ENCODE data around the gene ZNF462.
"Not testable (repeated sequence)": the region's sequence is repeated elsewhere in the genome, so short reads cannot be mapped to it uniquely, and the experiment has no call there.

Gene ZNF462, protein sequence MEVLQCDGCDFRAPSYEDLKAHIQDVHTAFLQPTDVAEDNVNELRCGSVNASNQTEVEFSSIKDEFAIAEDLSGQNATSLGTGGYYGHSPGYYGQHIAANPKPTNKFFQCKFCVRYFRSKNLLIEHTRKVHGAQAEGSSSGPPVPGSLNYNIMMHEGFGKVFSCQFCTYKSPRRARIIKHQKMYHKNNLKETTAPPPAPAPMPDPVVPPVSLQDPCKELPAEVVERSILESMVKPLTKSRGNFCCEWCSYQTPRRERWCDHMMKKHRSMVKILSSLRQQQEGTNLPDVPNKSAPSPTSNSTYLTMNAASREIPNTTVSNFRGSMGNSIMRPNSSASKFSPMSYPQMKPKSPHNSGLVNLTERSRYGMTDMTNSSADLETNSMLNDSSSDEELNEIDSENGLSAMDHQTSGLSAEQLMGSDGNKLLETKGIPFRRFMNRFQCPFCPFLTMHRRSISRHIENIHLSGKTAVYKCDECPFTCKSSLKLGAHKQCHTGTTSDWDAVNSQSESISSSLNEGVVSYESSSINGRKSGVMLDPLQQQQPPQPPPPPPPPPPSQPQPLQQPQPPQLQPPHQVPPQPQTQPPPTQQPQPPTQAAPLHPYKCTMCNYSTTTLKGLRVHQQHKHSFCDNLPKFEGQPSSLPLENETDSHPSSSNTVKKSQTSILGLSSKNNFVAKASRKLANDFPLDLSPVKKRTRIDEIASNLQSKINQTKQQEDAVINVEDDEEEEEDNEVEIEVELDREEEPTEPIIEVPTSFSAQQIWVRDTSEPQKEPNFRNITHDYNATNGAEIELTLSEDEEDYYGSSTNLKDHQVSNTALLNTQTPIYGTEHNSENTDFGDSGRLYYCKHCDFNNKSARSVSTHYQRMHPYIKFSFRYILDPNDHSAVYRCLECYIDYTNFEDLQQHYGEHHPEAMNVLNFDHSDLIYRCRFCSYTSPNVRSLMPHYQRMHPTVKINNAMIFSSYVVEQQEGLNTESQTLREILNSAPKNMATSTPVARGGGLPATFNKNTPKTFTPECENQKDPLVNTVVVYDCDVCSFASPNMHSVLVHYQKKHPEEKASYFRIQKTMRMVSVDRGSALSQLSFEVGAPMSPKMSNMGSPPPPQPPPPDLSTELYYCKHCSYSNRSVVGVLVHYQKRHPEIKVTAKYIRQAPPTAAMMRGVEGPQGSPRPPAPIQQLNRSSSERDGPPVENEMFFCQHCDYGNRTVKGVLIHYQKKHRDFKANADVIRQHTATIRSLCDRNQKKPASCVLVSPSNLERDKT (N-terminal part only)

DNA sequence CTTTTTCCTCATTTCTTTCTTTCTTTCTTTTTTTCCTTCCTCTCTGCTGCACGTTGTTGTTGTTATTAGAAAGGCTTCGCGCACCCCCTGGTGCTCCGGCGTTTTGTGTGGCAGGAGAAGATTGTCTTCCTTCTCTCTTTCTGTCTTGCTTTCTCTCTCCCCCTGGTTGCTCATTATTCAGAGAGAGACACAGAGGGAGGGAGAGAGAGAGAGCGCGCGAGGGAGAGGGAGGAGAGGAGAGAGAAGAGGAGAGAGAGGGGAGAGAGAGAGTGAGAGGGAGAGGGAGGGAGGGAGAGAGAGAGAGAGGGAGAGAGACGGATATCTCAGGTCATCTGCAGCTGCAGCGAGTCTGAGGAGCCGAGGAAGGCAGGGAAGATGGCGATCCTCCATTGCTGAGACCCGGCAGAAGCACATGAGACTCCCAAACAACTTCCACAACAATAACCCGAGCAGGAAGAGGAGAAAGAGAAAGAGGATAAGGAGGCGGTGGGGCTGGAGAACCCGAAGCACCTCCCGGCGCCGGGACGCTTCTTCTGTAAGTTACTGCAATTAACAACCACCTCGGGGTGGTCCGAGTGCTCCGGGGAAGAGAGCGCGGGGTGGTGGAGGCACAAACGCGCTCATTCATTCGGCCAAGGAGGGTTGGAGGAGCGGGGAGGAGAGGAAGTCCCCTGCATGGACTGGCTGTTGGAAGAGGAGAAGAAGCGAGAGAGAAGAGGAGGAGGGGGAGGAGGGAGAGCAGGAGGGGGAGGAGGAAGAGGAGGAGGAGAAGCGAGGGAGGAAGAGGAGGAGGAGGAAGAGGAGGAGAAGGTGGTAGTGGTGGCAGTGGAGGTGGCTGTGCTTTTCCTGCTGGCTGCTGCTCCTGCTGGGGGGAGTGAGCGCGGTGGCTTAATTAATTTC is at the start of gene ZNF462:
TSS of gene ZNF462 (plus strand) at position 346 of the 900 bp plus-strand sequence. CDS start 60,218 bp downstream, outside the sequence.
- DNase-seq (ENCODE audit: low read depth in 2 of 2, low spot score in 1 of 2): no peak

DNA sequence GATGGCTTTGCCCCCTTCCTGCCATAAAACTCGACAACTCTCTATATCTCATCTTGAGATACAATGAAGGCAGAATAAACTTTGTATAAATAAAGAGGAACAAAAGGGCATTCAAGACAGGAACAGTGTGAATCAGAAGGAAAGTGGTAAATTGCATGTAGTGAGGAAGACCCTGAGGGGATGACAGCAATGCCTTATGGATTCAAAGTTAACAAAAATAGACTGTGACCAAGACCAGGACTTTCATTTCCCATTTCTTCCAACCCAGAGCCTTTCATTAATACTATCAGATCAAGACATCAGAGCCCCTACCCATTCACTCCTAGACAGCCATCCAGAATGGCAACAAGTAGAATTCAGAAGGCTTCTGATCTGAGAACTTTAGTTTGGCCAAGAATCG is 46.4 kb upstream of the ZNF462 start:
- no peak for DNase-seq (ENCODE audit: low read depth in 2 of 2, low spot score in 1 of 2)

DNA sequence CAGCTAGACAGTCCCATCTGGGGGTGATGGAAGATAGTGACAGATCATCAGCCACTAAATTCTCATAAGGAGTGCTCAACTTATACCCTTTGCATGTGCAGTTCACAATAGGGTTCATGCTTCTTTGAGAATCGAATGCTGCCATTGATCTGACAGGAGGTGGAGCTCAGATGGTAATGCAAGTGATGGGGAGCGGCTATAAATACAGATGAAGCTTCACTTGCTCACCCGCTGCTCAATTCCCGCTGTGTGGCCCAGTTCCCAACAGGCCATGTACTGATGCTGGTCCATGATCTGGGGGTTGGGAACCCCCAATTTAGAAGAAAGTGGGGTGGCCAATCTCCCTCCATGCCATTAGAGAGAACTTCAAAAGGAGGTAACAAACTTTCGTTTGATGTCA is 44.9 kb upstream of the ZNF462 start:
- no peak for DNase-seq (ENCODE audit: low read depth in 2 of 2, low spot score in 1 of 2)

DNA sequence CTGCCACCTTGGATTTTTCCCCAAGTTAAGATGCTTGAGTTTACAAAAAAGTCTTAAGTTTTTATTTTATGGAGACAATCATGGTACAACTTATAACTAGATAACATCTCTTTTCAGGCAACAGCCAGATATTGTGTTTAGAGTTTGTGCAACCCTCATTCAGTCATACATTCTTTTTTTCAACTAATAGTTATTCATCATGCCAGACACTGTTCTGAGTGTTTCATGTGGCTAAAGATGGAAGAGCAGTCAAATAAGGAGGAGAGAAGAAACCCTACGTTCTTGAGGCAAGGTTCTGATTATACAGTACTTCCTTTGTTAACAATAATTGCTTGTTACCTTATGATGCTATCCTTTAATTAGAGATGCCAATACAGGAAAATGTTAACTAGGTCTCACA is 42.1 kb upstream of the ZNF462 start:
- DNase-seq (ENCODE audit: low read depth in 2 of 2, low spot score in 1 of 2): no peak

DNA sequence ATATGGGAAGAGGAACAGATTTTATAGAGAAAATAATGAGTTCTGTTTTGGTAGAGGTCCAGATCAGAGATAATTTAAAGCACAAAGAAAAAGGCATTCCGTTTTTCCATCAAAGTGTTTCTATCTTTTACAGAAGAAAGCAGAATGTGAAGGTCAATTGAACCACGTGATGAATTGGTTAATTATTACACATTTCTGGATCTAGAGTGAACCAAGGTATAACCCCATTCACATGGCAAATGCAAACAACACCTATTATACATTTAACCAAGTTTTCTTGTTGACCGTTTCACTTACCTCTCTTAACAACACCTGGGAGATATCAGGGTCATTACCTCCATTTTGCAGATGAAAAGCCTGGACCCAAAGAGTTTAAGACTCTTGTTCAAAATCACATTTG is 34.9 kb upstream of the ZNF462 start:
- no peak for DNase-seq (ENCODE audit: low read depth in 2 of 2, low spot score in 1 of 2)

DNA sequence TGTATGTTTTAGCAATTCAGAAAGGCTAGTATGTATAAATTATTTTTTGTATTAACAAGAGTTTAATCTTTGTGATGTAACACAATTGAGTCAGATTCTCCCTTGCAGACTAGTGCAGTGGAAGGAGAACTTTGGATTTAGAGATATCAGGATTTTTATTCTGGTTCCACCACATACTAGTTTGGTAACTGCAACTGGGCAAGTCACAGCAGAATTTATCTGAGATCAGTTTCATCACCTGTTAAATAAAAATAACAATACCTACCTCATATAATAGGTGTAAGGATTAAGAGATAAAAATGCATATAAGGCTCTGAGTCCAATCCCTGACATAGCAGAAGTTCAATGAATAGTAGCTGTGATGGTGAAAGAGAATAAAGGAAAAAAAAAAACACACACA is 34.0 kb upstream of the ZNF462 start:
- DNase-seq (ENCODE audit: low read depth in 2 of 2, low spot score in 1 of 2): no peak

DNA sequence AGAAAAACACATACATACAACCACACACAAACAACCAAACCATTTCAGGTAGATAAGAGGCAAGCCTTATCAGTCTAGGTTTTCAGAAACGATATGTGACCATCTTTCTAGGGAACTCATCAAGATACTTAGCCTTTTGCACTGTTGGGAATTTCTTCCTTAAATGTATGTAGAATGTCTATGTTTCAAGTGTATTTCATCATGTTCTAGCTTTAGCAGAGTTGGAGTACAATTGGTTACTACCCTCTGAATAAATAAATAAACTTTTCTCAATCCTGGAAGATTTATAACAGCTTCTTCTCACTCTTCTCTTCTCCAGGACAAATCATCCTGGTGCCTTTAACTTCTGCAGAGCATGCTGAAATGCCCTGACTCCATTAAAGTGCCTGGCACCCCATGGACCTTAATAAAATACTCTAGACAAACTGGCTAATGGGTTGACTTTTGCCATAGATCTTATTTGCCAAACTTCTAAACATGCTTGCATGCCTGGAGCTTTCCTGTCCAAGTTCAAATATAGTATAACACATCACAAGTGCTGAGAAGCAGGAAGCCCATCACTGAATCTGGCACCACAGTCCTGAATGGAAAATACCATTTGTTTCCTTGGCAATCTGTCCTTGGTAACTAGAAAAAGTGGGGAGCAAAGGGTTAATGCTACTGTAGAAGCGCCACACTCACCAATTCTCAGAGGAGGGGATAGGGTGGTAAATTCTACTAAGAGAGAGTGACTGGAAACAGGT is 33.1 kb upstream of the ZNF462 start:
- no peak for DNase-seq (ENCODE audit: low read depth in 2 of 2, low spot score in 1 of 2)

DNA sequence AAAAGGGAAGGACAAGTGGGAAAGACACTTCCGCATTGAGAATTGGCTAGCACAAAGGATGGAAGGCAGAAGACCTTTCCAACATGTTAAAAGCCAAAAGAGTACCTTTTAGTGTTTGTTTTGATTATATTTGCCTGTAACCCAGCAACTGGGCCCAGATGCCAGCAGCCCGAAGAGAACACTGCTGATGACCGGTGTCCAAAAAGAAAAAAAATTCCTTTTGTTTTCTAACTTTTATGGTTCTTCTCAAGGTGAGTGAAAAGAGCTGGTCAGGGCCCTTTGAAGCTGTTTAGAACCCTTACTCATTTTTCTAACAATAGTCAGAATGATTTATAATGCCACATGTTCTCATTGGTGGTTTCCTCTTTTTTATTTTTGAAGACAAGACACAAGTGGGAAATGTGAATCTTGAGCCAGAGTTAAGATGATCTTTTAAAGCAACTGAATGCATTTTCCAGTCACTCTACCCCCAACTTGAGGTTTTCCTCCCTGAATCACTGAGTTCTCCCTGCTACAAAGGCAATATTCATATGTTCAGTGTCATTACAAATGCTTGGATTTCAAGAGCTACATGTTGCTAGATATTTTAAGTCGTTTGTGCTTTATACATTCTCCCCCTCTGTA is 32.3 kb upstream of the ZNF462 start:
- no peak for DNase-seq (ENCODE audit: low read depth in 2 of 2, low spot score in 1 of 2)

DNA sequence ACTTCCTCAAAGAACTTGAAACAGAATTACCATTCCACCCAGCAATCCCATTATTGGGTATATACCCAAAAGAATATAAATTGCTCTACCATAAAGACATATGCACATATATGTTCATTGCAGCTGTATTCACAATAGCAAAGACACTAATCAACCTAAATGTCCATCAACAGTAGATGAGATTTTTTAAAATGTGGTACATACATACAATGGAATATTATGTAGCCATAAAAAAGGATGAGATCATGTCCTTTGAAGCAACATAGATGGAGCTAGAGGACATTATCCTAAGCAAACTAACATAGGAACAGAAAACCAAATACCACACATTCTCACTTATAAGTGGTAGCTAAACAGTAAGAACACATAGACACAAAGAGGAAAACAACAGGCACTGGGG is 28.1 kb upstream of the ZNF462 start:
- DNase-seq (ENCODE audit: low read depth in 2 of 2, low spot score in 1 of 2): no peak

DNA sequence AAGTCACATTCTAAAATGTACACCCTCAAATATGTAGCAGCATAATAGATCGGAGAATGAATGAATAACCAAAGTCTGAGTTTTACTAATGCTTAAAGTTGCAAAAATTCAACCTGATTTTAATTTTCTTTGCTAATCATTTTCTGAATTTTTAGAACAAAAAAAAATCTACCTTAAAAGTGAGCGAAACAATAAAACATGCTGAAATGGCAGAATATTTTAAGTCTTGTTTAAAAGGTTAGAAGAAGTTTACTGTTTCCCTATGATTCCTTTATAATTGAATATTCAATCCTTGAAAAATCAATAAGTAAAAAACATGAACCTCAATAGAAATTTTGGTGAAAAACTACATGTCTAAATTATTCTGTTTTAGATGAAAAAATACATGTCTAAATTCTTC is 27.1 kb upstream of the ZNF462 start:
- DNase-seq (ENCODE audit: low read depth in 2 of 2, low spot score in 1 of 2): no peak

DNA sequence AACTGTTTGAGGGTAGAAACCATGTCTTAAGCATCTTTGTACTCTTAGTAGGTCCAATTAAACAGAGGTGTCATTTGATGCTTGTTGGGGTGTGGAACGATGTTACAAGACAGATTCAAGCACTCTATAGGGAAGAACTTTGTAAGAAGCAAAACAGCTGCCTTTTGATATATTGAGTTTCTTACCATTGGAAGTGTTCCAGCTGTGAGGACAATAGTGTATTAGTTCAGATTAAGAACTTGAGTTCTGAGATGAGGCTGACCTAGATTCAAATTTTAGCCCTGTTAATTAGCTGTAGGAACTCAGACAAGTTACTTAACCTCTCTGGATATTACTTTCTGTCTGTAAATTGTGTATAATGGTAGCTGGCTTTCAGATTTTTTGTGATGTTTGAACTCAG is 19.6 kb upstream of the ZNF462 start:
- no peak for DNase-seq (ENCODE audit: low read depth in 2 of 2, low spot score in 1 of 2)

DNA sequence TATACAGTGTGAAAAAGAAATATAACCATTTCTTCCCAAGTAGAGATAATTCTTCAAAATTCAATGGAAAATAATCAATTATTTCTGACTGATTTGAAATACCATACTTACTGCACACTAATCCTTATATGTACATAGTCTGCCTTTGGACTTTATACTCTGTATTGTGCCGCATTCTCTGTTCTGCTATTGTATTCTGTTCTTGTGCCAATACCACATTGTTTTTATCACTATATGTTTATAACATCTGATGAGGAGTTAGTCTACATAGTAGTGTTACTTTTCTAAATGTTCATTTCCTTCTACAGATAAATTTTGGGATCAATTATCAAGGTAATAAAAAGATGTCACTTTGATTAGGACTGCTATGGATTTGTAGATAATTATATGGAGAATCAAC is 16.7 kb upstream of the ZNF462 start:
- DNase-seq (ENCODE audit: low read depth in 2 of 2, low spot score in 1 of 2): no peak

DNA sequence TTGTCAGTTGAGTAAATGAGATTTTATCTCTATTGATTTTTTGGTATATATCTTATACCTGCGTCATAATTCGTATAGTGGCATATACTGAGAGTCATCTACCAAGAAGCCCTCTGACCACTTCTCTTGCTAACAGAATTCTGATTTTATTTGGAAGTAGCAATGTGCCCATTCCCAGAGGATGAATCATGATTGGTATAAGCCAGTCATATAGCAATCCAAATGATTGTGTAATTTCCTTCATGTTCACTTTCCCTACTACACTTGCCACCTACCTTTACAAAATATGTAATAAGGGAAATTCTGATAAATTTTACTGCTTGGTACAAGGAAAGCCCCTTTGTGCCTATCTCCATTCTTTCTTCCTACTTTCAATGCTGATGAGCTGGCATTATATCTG is 16.1 kb upstream of the ZNF462 start:
- no peak for DNase-seq (ENCODE audit: low read depth in 2 of 2, low spot score in 1 of 2)

DNA sequence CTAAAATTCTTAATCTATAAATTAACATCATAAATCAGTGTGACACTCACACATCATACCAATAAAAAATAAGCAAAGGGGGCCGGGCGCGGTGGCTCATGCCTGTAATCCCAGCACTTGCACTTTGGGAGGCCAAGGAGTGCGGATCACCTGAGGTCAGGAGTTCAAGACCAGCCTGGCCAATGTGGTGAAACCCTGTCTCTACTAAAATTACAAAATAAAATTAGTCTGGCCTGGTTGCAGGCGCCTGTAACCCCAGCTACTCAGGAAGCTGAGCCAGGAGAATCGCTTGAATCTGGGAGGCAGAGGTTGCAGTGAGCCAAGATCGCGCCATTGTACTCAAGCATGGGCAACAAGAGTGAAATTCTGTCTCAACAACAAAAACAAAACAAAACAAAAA is 11.3 kb upstream of the ZNF462 start:
- DNase-seq (ENCODE audit: low read depth in 2 of 2, low spot score in 1 of 2): not testable (repeated sequence)

DNA sequence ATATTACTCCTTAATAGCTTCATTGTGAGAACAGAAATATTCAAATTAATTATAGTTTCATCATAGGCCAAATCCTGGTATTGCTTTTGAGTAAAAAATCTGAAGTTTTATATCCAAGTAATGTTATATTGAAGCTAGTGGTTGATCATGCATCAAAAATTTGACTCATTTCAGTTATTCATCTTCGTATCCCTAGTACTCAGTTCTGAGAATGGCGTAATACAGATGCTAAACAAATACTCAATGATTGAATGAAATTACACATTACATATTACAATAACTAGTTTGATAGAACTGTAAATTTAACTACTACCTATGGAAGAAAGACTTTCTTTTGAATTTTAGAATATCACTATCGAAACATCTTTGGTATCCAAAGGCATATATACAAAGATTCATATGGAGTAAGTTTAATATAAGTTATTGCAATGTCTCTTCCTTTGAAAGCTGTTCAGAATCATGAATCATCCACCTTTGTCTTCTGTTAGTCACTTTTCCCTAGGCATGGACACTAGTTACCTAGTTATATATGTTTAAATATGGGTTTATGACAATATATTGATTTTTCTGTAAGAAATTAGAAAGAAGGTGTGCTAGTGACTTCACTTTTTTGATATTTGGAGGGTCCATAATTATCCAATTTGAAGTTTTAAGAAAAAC is 5.0 kb upstream of the ZNF462 start:
- no peak for DNase-seq (ENCODE audit: low read depth in 2 of 2, low spot score in 1 of 2)

DNA sequence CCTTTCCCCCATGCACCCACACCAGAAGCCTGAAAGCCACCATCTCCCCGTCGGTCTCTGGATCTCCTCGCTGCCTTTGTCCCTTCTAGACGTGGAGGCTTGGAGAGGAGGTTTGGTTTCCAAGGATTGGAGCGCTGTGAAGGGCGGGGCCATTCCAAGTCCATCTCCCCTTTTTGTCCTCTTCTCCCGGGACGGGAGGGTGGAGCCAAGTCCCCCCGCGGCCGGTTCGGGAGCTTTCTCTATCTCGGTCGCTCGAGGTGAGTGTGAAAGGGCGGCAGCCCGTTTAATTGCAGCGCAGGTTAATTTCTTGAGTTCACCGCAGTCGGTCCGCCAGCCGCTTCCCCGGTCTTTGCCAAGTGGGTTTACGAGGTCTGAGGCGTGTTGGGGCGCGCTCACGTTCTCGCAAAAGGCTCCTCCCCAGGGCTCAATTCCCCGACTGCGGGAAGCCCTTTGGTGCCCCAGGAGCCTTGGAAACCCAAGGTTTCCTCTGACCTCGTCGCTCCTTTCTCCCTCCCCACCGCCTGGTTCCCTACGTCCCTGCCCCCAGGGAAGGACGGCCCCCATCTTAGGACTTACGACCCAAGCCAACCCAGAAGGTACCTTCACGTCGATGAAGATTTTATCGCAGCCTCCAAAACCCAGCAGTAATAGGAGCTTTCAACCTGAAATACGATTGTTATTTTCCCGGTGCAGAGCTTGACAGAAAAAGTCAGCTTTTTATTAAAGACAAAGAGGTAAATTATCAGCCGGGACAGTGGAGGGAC is 2.8 kb upstream of the ZNF462 start:
- no peak for DNase-seq (ENCODE audit: low read depth in 2 of 2, low spot score in 1 of 2)

DNA sequence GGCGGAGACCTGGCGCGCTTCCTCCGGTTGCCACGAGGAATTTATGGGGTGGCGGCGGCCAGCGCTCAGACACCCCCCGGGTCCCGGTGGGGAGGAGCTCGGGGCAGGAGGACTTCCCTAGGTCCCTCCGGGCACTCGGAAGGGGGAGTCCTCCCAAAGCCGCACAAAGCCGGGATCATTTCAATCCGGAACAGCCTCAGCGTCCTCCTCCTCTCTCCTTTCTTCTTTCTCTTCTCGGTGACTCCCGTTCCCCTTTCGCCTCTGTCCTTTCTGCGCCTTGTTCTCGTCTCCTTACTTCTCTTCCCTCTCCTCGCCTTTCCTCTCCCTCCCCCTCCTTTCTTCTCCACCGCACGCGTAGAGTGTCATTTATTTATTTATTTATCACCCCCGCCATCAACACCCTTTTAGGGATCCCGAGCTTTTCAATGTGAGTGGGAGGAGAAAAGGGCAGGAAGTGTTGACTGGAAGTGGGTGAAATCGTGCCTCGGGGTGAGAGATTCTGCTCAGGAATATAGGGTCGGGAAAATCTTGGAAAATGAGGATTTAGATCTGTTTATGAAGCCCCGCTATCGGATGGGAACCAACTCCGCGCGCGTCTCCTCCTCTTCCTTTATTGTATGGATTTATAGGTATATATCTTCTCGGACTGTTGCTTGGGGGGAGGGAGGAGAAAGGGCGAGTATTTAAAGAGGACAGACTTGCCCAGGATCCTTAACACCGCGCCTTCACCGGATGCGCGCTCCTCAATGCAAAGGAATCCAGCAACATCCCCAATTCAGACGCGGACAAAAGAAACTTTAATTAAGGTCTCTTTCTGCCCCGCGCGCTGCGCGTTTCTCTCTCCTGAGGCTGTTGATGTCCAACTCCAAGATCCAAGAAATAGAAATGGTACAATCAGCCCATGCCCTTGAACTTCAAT is 2.0 kb upstream of the ZNF462 start:
- no peak for DNase-seq (ENCODE audit: low read depth in 2 of 2, low spot score in 1 of 2)

Measured in stimulated activated CD8-positive, alpha-beta memory T cell treated with anti-CD3 and anti-CD28 coated beads, Interleukin-4, amount 100 ng/mL, for 1 hour (primary cell).